HG02759 (cell line): ENCODE measurements around the gene RHOG.
"Not testable (repeated sequence)": the region's sequence is repeated elsewhere in the genome, so short reads cannot be mapped to it uniquely, and the experiment has no call there.

Experiments
- ATAC-seq: cut with Tn5 transposase; IDR thresholded peaks from one replicate; pipeline ENCODE4 v1.9.1; 2021; ENCODE audit warnings: mild to moderate bottlenecking, moderate library complexity; ENCODE audit not compliant: unreplicated experiment

Gene RHOG

DNA sequence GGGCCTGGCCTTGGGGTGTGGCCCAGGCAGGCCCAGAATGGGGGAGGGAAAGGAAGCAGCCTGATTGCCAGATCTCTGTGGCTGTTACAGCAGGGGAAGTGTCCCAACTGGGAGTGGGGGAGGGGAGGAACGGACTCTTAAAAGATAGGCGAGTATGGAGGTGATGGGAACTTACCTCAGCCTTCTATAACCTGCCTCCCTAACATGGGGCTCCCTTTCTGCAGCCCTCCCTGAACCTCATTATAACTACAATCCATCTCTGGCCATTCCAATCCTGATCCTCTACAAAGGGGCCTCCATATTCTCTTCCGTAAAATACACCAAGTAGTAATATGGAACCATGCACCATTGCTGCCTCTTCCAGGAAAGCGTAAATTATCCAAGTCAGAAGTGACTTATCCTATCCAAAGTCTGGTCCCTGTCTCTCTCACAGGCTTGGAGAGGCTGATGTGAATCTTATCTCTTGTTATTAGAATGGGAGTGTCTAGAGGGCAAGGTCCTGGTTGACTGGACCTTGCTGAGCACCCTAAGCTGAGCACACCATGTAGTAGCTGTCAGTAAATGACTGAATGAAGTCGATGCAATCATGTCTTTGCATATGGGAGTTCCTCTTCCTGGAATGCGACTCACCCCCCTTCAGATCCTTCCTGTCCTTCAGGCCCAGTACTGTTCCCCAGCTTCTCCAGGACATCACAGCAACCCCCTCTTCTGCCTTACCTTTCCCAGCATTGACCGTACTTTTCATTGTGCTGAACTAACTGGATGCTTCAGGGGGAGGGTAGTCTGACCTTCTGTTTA lies 5.9 kb downstream of the RHOG start:
- ATAC-seq = no peak

- ATAC-seq = no peak
Observed at GRCh38 chr11:3834349-3834663, 6.5 kb downstream of the RHOG start.

- ATAC-seq = no peak
Observed at GRCh38 chr11:3833449-3833848, 7.3 kb downstream of the RHOG start.

GRCh38 chr11:3832816-3833215 lies 7.9 kb downstream of the RHOG start:
- ATAC-seq = no peak

GRCh38 chr11:3831378-3832239 lies 9.2 kb downstream of the RHOG start:
- no peak for ATAC-seq

DNA sequence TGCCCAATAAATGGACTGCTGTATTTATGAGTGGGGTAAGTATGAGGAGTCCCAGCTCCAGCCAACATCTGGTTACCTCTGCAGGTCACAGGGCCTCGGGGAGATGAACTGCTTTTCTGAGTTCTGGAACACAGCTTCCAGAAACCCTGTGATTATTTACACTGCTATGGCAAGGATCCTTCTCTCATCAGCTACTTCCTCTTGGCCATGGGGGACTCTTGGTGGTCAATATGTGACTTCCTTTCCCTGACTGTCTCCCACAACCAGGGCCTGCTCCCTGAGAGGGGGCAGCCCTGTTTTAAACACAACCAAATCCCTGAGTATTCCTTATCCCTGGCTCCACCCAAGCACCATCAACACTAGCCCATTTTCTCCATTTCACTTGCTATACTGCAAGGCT lies 10.0 kb downstream of the RHOG start:
- ATAC-seq = no peak

DNA sequence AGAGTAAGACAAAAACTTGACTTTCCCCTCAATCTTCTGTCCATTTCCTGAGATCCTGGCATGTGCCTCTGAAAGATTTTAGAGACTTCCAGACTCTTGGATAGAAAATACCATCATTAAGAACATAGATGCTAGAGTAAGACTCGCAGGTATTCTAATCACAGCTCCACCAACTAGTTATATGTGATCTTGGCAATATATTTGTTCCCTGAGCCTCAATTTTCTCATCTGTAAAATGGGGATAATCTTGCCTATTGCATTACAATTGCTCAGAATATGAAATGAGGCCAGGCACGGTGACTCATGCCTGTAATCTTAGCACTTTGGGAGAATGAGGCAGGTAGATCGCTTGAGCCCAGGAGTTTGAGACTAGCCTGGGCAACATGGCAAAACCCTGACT lies 10.7 kb downstream of the RHOG start:
- no peak for ATAC-seq

- no peak for ATAC-seq
Observed at GRCh38 chr11:3827434-3828186, 13.1 kb downstream of the RHOG start.

DNA sequence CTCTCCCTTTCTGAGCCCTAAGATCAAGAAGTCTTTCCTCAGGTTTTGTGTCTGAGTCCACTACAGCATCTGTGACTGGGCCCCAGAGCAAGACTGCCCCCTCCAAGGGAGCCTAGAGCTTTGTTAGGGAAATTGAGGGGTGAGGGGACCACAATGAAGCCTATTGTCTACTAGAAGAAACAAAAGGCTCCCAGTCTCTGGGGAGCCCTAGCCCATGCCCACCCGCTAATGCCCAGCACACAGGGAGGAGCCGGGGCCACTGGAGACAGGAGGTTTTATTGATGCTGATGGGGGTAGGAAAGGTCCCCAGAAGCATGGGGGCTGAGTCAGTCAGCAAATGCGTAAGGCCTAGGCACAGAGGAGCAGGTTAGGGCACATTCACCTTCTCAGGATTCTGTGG lies 14.0 kb downstream of the RHOG start:
- no peak for ATAC-seq

- ATAC-seq = no peak
Observed at GRCh38 chr11:3825473-3826154, 15.1 kb downstream of the RHOG start.

DNA sequence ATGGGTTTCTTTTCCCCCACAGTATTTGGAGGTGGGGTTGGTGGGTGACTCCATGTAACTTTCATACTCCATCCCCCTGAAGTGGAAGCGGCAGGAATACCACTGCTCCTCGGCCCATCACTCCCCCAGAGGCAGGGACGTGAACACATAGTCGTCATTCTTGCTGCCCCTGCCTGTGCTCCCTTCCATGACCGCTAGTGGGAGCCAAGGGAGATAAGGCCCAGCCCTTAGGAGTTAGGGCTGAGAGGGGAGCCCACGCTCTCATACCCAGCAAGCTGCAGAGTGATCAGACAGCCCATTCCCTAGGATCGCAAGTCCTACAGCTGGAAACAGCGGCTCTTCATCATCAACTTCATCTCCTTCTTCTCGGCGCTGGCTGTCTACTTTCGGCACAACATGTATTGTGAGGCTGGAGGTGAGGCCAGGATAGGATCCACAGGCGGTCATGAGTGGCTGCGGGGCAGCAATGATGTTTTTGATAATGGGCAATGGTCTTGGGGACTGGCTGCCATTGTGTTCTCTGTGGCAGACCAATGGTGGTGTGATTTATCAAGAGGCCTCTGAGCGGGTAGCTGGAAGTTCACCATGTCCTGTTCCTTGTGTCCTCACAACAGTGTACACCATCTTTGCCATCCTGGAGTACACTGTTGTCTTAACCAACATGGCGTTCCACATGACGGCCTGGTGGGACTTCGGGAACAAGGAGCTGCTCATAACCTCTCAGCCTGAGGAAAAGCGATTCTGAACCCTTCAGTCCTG lies 15.9 kb downstream of the RHOG start:
- peak; percentile 84 for ATAC-seq

DNA sequence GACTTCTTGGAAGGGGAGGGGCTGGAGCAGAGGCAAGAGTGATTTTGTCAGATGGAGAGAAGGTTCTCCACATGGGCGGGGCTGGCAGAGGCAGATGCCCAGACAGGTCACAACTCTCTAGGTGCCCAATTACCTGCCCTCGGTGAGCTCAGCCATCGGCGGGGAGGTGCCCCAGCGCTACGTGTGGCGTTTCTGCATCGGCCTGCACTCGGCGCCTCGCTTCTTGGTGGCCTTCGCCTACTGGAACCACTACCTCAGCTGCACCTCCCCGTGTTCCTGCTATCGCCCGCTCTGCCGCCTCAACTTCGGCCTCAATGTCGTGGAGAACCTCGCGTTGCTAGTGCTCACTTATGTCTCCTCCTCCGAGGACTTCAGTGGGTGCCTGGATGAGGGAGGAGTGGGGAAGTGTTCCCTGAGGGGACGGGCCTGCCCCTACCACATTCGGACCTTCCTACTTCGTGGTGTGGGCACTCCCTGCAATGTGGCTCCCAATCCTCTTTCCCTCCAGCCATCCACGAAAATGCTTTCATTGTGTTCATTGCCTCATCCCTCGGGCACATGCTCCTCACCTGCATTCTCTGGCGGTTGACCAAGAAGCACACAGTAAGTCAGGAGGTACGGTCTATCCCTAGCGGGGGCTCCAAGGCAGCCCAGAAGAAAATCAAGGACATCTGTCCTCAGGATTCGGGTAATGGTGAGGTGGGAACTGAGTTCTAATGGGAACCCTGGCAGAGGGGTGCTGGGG lies 16.8 kb downstream of the RHOG start:
- no peak for ATAC-seq

DNA sequence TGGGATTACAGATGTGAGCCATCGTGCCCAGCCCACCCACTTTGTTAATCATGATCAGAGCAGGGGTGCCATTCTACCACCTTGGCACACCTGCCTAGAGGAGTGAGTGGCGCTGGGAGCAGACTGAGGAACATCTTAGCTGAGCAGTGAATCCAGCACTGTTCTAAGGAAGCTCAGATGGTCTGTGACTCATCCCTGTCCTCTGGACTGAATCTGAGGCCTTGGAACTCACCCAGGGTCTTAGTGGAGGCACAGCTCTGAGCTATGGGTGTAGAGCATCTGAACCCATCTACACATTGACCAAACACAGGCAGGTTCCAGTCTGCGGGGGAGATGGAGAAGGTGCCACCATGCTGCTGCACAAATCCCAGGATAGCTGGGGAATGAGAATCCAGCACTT lies 17.5 kb downstream of the RHOG start:
- ATAC-seq = no peak

DNA sequence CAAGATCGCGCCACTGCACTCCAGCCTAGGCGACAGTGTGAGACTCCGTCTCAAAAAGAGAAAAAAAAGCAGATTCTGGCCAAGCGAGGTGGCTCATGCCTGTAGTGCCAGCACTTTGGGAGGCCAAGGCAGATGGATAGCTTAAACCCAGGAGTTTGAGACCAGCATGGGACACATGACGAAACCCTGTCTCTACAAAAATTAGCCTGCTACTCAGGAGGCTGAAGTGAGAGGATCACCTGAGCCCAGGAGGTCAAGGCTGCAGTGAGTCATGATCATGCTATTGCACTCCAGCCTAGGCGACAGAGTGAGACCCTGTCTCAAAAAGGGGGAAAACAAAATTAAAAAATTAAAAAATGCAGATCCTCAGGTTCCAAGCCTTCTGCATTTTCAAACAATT lies 18.4 kb downstream of the RHOG start:
- no peak for ATAC-seq

DNA sequence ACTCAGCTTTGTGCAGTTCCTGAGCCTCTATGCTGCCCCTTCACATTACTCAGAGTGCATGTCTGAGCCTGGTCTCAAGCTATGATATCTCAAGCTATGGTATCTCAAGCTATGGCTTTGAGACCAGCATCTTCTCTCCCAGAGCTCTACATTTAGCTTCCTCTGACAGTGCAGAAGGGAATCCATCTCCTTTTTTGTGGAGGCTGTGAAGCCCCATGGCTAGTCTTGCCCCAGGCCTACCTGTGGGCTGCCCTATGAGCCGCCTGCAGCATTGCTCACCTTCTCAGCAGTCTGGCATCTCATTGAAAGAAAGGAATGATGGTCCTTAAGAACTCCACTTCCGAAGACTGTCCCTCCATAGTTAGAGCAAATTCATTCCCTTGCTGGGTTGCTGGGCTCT lies 19.8 kb downstream of the RHOG start:
- no peak for ATAC-seq

- no peak for ATAC-seq
Observed at GRCh38 chr11:3817181-3817800, 23.5 kb downstream of the RHOG start.

DNA sequence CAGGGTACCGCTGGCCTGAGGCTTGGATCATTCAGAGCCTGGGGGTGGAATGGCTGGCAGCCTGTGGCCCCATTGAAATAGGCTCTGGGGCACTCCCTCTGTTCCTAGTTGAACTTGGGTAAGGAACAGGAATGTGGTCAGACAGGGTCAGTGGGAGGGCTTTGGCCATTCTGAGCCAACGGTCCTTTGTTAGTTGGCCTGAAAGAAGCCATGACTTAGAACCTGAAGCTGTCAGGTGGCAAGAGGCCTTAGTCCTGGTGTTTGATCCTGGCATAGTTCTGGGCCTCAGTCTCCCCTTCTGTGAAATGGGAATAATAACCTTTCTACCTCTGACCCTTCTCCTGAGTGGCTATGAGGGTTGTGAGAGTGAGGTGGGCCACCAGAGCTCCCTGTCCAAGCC lies 24.1 kb downstream of the RHOG start:
- ATAC-seq = no peak

DNA sequence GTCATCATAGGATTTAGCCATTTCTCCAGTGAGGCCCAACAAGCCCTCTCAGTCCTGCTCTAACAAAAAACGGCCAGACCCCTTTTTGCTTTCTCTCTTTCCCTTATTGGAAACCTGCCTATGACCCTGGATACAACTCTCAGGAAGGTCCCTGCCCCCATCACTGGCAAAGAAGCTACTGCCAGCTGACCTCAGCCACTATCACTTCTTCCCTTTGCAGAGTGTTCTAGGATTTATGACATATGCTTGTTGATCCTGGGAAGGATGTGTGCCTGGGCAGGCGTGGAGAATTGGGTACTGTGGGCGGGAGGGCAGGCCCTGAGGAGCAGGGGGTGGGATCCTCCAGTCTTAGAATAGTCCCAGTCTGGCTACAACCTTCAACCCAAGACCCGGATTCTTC lies 24.9 kb downstream of the RHOG start:
- no peak for ATAC-seq

- ATAC-seq = not testable (repeated sequence)
Observed at GRCh38 chr11:3814832-3815231, 25.9 kb downstream of the RHOG start.
